SIG-M5 (cell line): ENCODE data around the gene UBL4B.

Source experiments
- DNase-seq: peaks from one replicate; lab custom pipeline; 2025; lab: John Stamatoyannopoulos, UW

UBL4B gene

GRCh38 chr1:110155878-110156522 lies 43.8 kb downstream of the UBL4B start:
- no peak for DNase-seq

- no peak for DNase-seq
These were observed 46.0 kb downstream of the UBL4B start for GRCh38 chr1:110158261-110158660.

- no peak for DNase-seq
These were observed 46.9 kb downstream of the UBL4B start for GRCh38 chr1:110159168-110159567.

GRCh38 chr1:110160538-110161100 lies 48.4 kb downstream of the UBL4B start:
- no peak for DNase-seq

DNA sequence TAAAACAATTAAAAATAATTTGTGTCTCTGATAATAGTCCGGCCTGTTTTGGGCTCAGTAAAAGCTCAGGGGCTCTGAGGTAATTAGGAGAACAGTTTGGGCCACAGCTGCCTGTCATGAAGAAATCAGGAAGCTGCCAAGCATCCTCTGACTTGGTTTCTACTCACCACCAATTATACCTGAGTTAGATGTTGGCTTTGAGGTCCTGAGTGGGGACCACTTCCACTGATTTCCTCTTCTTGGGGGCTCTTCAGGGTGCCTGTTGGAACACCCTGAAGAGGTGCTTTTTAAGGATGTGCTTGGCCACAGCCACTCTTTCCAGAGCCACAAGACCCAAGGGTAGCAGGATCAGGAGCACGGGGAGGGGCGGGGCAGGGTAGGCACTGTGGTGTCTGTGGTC lies 48.9 kb downstream of the UBL4B start:
- DNase-seq: no peak

- DNase-seq: no peak
These were observed 49.6 kb downstream of the UBL4B start for GRCh38 chr1:110161849-110162248.
